IPS-15b (cell line): ENCODE data around the gene HABP2.

ENCODE experiments used
- H3K27me3 ChIP-seq: one replicate; pipeline ENCODE4 v1.6.1; 2013; ENCODE audit warnings: low read length; ENCODE audit not compliant: control insufficient read depth, insufficient read depth
- H3K36me3 ChIP-seq: one replicate; pipeline ENCODE4 v1.6.1; 2013; ENCODE audit warnings: low read length; ENCODE audit not compliant: control insufficient read depth, insufficient read depth
- H3K4me1 ChIP-seq: one replicate; pipeline ENCODE4 v1.6.1; 2013; ENCODE audit warnings: mild to moderate bottlenecking, low read length; ENCODE audit not compliant: control insufficient read depth, insufficient read depth
- H3K4me3 ChIP-seq: one replicate; pipeline ENCODE4 v1.5.1; 2013; ENCODE audit warnings: low read depth, low read length
- H3K9ac ChIP-seq: one replicate; pipeline ENCODE4 v1.6.1; 2013; ENCODE audit warnings: low read depth, mild to moderate bottlenecking, low read length
- H3K9me3 ChIP-seq: one replicate; pipeline ENCODE4 v1.6.1; 2013; ENCODE audit warnings: mild to moderate bottlenecking, low read length; ENCODE audit not compliant: control insufficient read depth, insufficient read depth

Gene HABP2

DNA sequence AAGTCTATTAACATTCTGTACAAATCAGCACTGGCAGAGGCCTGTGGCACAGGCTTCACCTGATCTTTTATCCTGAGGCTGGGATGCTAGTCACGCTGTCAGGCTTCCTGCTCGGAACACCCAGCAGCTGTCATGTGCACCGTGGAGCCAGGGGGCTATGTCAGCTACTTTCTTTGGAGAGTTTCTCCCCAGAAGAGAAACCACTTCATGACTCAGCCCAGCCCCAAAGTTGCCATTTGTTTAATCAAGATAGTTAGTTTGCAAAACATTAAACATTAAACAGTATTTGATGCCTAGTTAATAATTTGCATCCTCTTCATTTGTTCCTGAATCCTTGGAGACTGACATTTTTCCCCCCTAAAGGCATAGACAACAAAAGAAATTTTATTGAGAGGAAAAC is at the start of gene HABP2:
Gene HABP2 (plus strand): TSS at position 353 of the 400 bp plus-strand sequence. CDS start 69 bp downstream, outside the sequence.
- H3K36me3 ChIP-seq: no peaks in the 10 kb centered on the region
- H3K27me3 ChIP-seq: peaks cover 71% of the 10 kb centered on the region
- H3K4me3 ChIP-seq: no peak within 1 kb of the TSS
- no peaks in the 10 kb centered on the region for H3K9me3 ChIP-seq
- H3K4me1 ChIP-seq: peaks cover 9% of the 10 kb centered on the region
- H3K9ac ChIP-seq: no peak within 1 kb of the TSS

- no peaks in the 10 kb centered on the region for H3K4me1 ChIP-seq
- H3K4me3 ChIP-seq: no peak overlapping the region
- H3K27me3 ChIP-seq: no peaks in the 10 kb centered on the region
- H3K9me3 ChIP-seq: no peaks in the 10 kb centered on the region
- no peak overlapping the region for H3K9ac ChIP-seq
- no peaks in the 10 kb centered on the region for H3K36me3 ChIP-seq
These were observed 48.9 kb upstream of the HABP2 start for GRCh38 chr10:113503930-113504329.

DNA sequence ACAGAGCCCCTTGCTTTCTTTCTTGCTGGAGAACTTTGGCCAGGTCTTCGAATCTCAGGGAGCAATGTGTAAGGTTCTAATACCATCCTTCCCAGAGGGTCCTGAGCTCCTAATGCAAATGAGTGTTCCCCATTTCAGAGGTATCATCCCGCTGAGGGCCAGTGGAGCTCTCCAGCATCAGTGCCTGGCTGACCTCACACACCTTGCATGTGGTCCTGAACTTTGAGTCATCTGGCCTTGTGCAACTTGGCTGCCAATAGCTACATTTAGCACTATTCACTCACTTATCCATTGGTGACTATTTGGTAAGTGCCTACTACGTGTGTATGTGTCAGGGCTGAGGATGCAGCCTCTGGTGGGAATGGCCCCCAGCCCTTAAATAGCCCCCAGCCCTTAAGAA is 48.4 kb upstream of the HABP2 start:
- H3K9ac ChIP-seq: no peak overlapping the region
- H3K9me3 ChIP-seq: no peaks in the 10 kb centered on the region
- no peaks in the 10 kb centered on the region for H3K4me1 ChIP-seq
- H3K36me3 ChIP-seq: no peaks in the 10 kb centered on the region
- H3K27me3 ChIP-seq: no peaks in the 10 kb centered on the region
- no peak overlapping the region for H3K4me3 ChIP-seq

DNA sequence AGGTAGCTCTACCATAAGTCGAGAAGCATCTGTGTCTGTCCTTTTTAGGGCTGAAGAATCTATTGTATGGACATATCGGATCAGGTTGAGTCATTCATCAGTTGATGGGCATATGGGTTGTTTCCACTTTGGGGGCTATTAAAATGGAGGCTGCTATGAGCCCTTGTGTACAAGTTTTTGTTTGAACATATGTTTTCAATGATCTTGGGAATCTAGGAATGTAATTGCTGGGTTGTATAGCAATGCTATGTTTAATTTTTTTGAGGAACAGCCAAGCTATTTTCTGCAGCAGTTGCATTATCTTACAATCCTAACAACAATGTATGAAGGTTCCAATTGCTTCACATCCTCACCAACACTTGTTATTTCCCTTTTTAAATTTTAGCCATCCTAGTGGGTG is 46.4 kb upstream of the HABP2 start:
- Histone ChIP-seq H3K4me3 (no peak overlapping the region), H3K27me3 (no peaks in the 10 kb centered on the region), H3K4me1 (no peaks in the 10 kb centered on the region), H3K36me3 (no peaks in the 10 kb centered on the region), H3K9me3 (no peaks in the 10 kb centered on the region), H3K9ac (no peak overlapping the region)

DNA sequence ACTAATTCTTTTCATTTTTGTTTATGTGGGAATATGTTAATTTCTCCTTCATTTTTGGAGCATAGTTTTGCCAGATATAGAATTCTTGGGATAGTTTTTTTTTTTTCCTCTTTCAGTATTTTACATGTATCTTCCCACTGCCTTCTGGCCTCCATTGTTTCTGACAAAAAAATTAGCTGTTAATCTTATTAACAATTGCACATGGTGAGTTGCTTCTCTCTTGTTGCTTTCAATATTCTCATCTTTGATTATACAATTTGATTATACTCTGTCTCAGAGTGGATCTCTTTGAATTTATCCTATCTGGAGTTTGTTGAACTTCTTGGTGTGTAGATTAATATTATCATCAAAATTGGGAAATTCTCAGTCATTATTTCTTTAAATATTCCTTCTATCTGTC is 41.4 kb upstream of the HABP2 start:
- Histone ChIP-seq H3K4me3 (no peak overlapping the region), H3K36me3 (no peaks in the 10 kb centered on the region), H3K27me3 (no peaks in the 10 kb centered on the region)

GRCh38 chr10:113515161-113515560 is 37.7 kb upstream of the HABP2 start:
- H3K36me3 ChIP-seq: no peaks in the 10 kb centered on the region
- H3K4me1 ChIP-seq: no peaks in the 10 kb centered on the region
- no peaks in the 10 kb centered on the region for H3K9me3 ChIP-seq
- no peaks in the 10 kb centered on the region for H3K27me3 ChIP-seq
- no peak overlapping the region for H3K9ac ChIP-seq
- H3K4me3 ChIP-seq: no peak overlapping the region

More for the DNA sequence above, 41.4 kb upstream of the HABP2 start:
- no peaks in the 10 kb centered on the region for H3K9me3 ChIP-seq
- H3K4me1 ChIP-seq: no peaks in the 10 kb centered on the region
- no peak overlapping the region for H3K9ac ChIP-seq

DNA sequence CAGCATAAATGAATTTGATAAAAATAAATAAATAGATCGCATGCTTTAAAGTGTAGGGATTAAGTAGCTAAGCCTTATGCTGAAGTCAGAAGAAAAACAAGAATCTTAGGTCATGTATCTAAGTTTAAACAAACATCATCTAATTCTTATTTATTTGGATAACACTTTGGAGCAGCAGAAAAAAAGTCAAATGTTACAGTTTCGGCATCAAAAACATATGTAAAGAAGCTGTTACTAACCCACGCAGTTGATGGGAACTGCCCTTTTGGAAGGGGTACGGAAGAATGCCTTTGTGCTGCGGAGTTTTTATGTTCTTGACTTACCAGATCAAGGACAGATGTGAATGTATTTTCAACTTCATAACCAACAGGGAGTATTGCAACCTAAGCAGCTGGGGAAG is 37.3 kb upstream of the HABP2 start:
- Histone ChIP-seq H3K9ac (no peak overlapping the region), H3K9me3 (no peaks in the 10 kb centered on the region), H3K4me1 (no peaks in the 10 kb centered on the region), H3K36me3 (no peaks in the 10 kb centered on the region), H3K4me3 (no peak overlapping the region), H3K27me3 (no peaks in the 10 kb centered on the region)

GRCh38 chr10:113516061-113516460 is 36.8 kb upstream of the HABP2 start:
- no peak overlapping the region for H3K4me3 ChIP-seq
- no peaks in the 10 kb centered on the region for H3K36me3 ChIP-seq
- H3K9ac ChIP-seq: no peak overlapping the region
- H3K27me3 ChIP-seq: no peaks in the 10 kb centered on the region
- H3K4me1 ChIP-seq: no peaks in the 10 kb centered on the region
- no peaks in the 10 kb centered on the region for H3K9me3 ChIP-seq

DNA sequence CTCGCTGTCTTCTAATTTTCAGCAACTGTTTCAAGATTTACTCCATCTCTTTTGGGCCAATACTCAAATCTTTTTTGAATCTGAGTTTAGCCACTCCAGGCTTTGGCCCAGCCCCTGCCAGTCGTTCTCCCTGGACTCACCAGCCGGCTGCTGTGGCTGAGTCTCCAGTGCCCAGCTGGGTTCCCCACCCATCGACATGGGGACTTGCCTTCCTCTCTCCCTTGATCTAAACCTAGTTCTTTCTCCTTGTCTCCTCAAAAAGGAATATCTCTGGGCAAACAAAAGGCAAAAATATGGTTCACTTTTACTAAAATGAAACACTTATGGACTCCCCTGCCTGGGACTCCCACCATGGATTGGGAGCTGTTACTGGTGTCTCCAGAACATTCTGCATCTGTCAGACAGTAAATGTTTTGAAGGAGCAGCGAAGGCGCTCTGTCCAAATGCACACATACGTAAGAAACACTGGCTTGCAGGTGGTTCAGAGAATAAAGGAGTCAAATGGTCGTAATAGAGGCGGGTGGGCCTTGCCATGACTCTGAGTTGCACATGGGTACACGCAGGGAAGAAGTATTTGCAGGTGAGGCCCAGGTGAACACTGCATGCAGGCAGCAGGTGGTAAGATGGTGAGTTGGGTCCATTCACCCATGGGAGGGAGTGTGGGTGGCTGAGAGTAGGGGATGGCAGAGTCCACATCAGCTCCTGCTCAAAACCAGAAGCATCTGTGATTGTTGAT is 35.5 kb upstream of the HABP2 start:
- H3K9ac ChIP-seq: no peak overlapping the region
- H3K9me3 ChIP-seq: no peaks in the 10 kb centered on the region
- H3K27me3 ChIP-seq: no peaks in the 10 kb centered on the region
- no peak overlapping the region for H3K4me3 ChIP-seq
- no peaks in the 10 kb centered on the region for H3K4me1 ChIP-seq
- H3K36me3 ChIP-seq: no peaks in the 10 kb centered on the region

DNA sequence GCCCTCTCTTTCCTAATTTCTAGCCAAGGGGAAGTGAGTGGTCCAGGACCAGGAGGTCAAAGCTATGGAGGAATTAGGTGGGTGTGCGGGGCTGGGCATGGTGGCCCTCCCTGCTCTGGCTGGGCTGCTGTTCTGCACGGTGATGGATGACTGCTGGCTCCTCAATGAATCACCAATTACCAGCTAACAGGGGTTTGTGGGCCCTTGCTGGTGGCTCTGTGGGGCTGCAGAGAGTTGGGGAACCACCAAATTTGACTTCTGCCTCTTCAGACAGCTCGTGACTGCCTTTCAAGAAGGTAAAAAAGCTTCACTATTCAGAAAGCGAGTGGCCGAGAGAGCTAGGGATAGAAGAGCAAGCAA is 35.0 kb upstream of the HABP2 start:
- H3K9me3 ChIP-seq: no peaks in the 10 kb centered on the region
- H3K4me1 ChIP-seq: no peaks in the 10 kb centered on the region
- H3K4me3 ChIP-seq: no peak overlapping the region
- no peaks in the 10 kb centered on the region for H3K36me3 ChIP-seq
- H3K9ac ChIP-seq: no peak overlapping the region
- no peaks in the 10 kb centered on the region for H3K27me3 ChIP-seq

GRCh38 chr10:113518415-113518814 is 34.4 kb upstream of the HABP2 start:
- H3K4me1 ChIP-seq: no peaks in the 10 kb centered on the region
- H3K9ac ChIP-seq: no peak overlapping the region
- H3K27me3 ChIP-seq: no peaks in the 10 kb centered on the region
- no peaks in the 10 kb centered on the region for H3K36me3 ChIP-seq
- no peak overlapping the region for H3K4me3 ChIP-seq
- H3K9me3 ChIP-seq: no peaks in the 10 kb centered on the region

DNA sequence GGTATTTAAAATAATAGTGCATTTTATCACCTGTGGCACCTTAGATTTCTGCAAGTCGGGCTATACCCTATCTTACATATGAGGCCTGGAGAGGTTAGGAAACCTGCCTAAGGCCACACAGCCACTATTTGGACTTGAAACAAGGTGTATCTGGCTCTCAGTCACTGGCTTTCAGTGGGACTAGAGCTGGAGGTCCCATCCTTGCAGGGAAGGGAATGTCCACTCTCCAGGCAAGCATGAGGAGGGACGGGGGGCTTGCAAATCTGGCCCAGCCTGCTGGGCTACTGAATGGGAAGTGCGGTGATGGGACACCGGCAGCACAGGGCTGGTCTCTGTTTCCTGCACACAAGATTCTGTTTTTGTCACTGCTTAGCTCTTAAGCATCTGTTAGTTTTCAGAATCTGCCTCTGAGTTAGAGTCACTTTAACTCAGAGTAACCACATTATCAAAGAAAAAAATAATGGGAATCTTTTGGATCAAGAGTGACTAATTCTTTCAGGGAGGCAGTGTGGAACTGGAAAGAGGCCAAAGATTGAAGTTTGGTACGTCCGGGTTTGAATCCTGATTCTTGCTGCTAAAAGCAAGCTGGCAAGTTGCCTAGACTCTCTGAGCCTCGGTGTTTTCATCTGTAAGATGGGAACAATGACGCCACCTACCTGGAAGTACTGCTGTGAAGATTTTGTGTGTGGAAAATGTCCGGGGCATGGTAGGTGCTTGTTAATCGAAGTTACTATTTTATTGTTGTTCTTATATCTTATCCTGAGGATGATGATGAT is 33.8 kb upstream of the HABP2 start:
- Histone ChIP-seq H3K4me3 (no peak overlapping the region), H3K36me3 (no peaks in the 10 kb centered on the region), H3K9ac (no peak overlapping the region), H3K27me3 (no peaks in the 10 kb centered on the region), H3K9me3 (no peaks in the 10 kb centered on the region), H3K4me1 (no peaks in the 10 kb centered on the region)
